SK-N-SH (cell line): ENCODE data around the gene MARK4.

Experiments
- EP300 ChIP-seq, 2 experiments: IDR thresholded peaks; 2 replicates each; pipeline versions ENCODE4 v1.4.0 to v1.6.1; 2012; ENCODE audit warnings: borderline replicate concordance in 1 of 2, low read depth in 1 of 2, low read length in 1 of 2
- EZH2phosphoT487 ChIP-seq: fragments of 200-600 bp; sonication (generic); IDR thresholded peaks from 2 replicates; pipeline ENCODE4 v1.6.1; 2017; ENCODE audit warnings: low read depth, mixed run types, mild to moderate bottlenecking, antibody characterized with exemption, moderate library complexity, borderline replicate concordance
- JUND ChIP-seq: IDR thresholded peaks from 2 replicates; pipeline ENCODE4 v1.4.0; 2012
- MXI1 ChIP-seq: IDR thresholded peaks from 2 replicates; pipeline ENCODE4 v1.6.1; 2012; ENCODE audit warnings: mild to moderate bottlenecking, low read depth, low read length, improper control_type of control experiment
- POLR2AphosphoS5 ChIP-seq: IDR thresholded peaks from 2 replicates; pipeline ENCODE4 v1.6.1; 2012; ENCODE audit warnings: low read depth, low read length
- RXRA ChIP-seq: IDR thresholded peaks from 2 replicates; pipeline ENCODE4 v1.4.0; 2012; ENCODE audit warnings: low read depth, mild to moderate bottlenecking, borderline replicate concordance
- SMC3 ChIP-seq: IDR thresholded peaks from 2 replicates; pipeline ENCODE4 v1.6.1; 2012; ENCODE audit warnings: low read depth, low read length, improper control_type of control experiment
- TAF1 ChIP-seq: IDR thresholded peaks from 2 replicates; pipeline ENCODE4 v1.6.1; 2012; ENCODE audit warnings: low read depth, mild to moderate bottlenecking, low read length, moderate library complexity, borderline replicate concordance
- TEAD4 ChIP-seq: IDR thresholded peaks from 2 replicates; pipeline ENCODE4 v1.4.0; 2012; ENCODE audit warnings: mild to moderate bottlenecking, borderline replicate concordance; ENCODE audit not compliant: insufficient read depth
- YY1 ChIP-seq: IDR thresholded peaks from 2 replicates; pipeline ENCODE4 v1.4.0; 2012; ENCODE audit warnings: low read depth, mild to moderate bottlenecking
- TF ChIP-seq, protein P1 (sequence below): fragments of 200-600 bp; sonication (generic); IDR thresholded peaks from 2 replicates; pipeline ENCODE4 v1.6.1; 2017; ENCODE audit warnings: antibody characterized with exemption, mild to moderate bottlenecking, moderate library complexity
- TF ChIP-seq, protein P2 (sequence below): IDR thresholded peaks from 2 replicates; pipeline ENCODE4 v1.4.0; 2012; ENCODE audit warnings: low read depth, borderline replicate concordance

DNA sequence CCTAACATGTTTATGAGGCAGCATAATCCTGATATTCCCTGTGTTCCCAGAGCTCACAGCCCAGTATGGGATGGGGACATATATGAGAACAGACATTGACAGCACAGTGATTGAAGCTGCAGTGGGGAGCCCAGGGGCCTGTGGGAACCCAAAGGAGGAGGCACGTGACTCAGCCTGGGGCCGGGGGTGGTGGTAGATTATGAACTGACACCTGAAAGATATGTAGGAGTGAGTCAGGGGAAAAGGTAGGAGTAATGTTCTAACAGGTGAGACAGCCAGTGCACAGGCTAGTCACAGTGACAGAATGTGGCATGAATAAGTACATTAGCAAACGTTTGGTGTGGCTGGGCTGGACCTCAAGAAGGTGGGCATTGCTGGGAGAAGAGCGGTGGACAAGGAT is 42.6 kb downstream of the MARK4 start:
- no peak for TF ChIP-seq EZH2phosphoT487
- TF ChIP-seq EP300 (IDR thresholded peaks at IDR 0.05; ENCODE audit: borderline replicate concordance in 1 of 2, low read depth in 1 of 2, low read length in 1 of 2) = no peak
- TF ChIP-seq, protein P1, sequence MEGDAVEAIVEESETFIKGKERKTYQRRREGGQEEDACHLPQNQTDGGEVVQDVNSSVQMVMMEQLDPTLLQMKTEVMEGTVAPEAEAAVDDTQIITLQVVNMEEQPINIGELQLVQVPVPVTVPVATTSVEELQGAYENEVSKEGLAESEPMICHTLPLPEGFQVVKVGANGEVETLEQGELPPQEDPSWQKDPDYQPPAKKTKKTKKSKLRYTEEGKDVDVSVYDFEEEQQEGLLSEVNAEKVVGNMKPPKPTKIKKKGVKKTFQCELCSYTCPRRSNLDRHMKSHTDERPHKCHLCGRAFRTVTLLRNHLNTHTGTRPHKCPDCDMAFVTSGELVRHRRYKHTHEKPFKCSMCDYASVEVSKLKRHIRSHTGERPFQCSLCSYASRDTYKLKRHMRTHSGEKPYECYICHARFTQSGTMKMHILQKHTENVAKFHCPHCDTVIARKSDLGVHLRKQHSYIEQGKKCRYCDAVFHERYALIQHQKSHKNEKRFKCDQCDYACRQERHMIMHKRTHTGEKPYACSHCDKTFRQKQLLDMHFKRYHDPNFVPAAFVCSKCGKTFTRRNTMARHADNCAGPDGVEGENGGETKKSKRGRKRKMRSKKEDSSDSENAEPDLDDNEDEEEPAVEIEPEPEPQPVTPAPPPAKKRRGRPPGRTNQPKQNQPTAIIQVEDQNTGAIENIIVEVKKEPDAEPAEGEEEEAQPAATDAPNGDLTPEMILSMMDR = no peak
- no peak for TF ChIP-seq POLR2AphosphoS5
- TF ChIP-seq, protein P2, sequence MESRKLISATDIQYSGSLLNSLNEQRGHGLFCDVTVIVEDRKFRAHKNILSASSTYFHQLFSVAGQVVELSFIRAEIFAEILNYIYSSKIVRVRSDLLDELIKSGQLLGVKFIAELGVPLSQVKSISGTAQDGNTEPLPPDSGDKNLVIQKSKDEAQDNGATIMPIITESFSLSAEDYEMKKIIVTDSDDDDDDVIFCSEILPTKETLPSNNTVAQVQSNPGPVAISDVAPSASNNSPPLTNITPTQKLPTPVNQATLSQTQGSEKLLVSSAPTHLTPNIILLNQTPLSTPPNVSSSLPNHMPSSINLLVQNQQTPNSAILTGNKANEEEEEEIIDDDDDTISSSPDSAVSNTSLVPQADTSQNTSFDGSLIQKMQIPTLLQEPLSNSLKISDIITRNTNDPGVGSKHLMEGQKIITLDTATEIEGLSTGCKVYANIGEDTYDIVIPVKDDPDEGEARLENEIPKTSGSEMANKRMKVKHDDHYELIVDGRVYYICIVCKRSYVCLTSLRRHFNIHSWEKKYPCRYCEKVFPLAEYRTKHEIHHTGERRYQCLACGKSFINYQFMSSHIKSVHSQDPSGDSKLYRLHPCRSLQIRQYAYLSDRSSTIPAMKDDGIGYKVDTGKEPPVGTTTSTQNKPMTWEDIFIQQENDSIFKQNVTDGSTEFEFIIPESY = no peak
- no peak for TF ChIP-seq SMC3
- no peak for TF ChIP-seq TEAD4
- TF ChIP-seq YY1 = no peak
- no peak for TF ChIP-seq TAF1
- no peak for TF ChIP-seq JUND
- no peak for TF ChIP-seq MXI1
- no peak for TF ChIP-seq RXRA
